ENCODE measurements around the gene RPS27.

DNA sequence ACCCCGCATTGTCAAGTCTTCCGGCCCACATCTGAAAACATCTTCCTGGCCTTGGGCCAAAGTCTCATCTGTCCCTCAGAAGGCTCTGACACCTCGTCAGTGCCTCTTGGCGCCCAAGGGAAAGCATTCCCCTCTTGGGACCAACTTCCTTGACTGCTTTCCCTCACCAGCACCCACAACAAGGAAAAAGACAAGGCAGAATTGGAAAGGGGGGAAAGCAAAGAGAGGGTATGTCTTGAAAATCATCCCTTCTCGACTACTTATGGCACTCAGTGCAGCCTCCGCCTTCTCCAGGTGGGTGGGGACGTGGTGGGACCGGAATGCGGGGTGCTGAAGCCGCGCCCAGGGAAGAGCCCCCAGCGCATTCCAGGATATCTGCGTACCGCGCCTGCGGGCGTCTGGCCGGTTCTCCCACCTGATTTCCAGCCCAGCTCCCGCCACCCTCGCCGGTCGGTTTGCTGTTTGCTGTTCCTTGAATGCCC lies 26.7 kb upstream of the RPS27 start:
- TF ChIP-seq RAD21 (IDR thresholded peaks at IDR 0.05; ENCODE audit: low read depth) (no peak), FOXM1 (IDR thresholded peaks at IDR 0.05; ENCODE audit: borderline replicate concordance, low read depth) (no peak), CREB1 (IDR thresholded peaks at IDR 0.05; ENCODE audit: low read depth) (no peak)
- TF ChIP-seq, protein P1, sequence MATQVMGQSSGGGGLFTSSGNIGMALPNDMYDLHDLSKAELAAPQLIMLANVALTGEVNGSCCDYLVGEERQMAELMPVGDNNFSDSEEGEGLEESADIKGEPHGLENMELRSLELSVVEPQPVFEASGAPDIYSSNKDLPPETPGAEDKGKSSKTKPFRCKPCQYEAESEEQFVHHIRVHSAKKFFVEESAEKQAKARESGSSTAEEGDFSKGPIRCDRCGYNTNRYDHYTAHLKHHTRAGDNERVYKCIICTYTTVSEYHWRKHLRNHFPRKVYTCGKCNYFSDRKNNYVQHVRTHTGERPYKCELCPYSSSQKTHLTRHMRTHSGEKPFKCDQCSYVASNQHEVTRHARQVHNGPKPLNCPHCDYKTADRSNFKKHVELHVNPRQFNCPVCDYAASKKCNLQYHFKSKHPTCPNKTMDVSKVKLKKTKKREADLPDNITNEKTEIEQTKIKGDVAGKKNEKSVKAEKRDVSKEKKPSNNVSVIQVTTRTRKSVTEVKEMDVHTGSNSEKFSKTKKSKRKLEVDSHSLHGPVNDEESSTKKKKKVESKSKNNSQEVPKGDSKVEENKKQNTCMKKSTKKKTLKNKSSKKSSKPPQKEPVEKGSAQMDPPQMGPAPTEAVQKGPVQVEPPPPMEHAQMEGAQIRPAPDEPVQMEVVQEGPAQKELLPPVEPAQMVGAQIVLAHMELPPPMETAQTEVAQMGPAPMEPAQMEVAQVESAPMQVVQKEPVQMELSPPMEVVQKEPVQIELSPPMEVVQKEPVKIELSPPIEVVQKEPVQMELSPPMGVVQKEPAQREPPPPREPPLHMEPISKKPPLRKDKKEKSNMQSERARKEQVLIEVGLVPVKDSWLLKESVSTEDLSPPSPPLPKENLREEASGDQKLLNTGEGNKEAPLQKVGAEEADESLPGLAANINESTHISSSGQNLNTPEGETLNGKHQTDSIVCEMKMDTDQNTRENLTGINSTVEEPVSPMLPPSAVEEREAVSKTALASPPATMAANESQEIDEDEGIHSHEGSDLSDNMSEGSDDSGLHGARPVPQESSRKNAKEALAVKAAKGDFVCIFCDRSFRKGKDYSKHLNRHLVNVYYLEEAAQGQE (IDR thresholded peaks at IDR 0.05; ENCODE audit: low read depth) = no peak
- TF ChIP-seq, protein P2, sequence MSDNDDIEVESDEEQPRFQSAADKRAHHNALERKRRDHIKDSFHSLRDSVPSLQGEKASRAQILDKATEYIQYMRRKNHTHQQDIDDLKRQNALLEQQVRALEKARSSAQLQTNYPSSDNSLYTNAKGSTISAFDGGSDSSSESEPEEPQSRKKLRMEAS (IDR thresholded peaks at IDR 0.05) = no peak; the same call in 1 of the 2 replicates

Data from Ishikawa (cell line).